AG04450 (cell line): ENCODE data around the gene DNM3. TPM values are rescaled to one million over a fixed set of nuclear protein-coding genes. Genes with fewer than 3 reads are reported as not detected.
A peak's percentile ranks its signal among the peaks of the same experiment; 100 is the strongest.

ENCODE experiments used
- CTCF ChIA-PET: fragments of 300-600, 350-600 bp; formaldehyde crosslinking; extraction: SDS; loops from one replicate; lab custom pipeline; 2022; ENCODE audit warnings: antibody characterized with exemption, inconsistent platforms; lab: Charles Lee
- POLR2A ChIA-PET: fragments of 350-600 bp; formaldehyde crosslinking; extraction: SDS; loops from one replicate; lab custom pipeline; 2021; ENCODE audit warnings: antibody characterized with exemption, inconsistent platforms; lab: Yijun Ruan, JAX
- DNase-seq: peaks from one replicate; pipeline ENCODE4 v3.0.0-alpha.2; 2011; ENCODE audit warnings: low read depth, low spot score
- H3K27ac ChIP-seq: one replicate; pipeline ENCODE4 v1.5.1; 2012; ENCODE audit warnings: low read depth, low read length, control low read depth
- H3K27me3 ChIP-seq: one replicate; pipeline ENCODE4 v1.6.0; 2012; ENCODE audit warnings: low read length; ENCODE audit not compliant: control insufficient read depth, insufficient read depth
- H3K4me3 ChIP-seq: 2 replicates; pipeline ENCODE4 v1.5.1; 2011; ENCODE audit warnings: mild to moderate bottlenecking, low read depth, low read length, control low read depth
- H3K9me3 ChIP-seq: 2 replicates; pipeline ENCODE4 v1.5.1; 2012; ENCODE audit warnings: low read length; ENCODE audit not compliant: control insufficient read depth, insufficient read depth
- CTCF ChIP-seq: IDR thresholded peaks from 2 replicates; pipeline ENCODE4 v1.5.1; 2011; ENCODE audit warnings: low read depth, low read length, control low read depth, inconsistent platforms
- polyA plus RNA-seq: library from polyadenylated mRNA; depleted of rRNA; stranded (reverse); fragments of >200 nt; gene quantifications from 2 replicates; pipeline ENCODE4 v1.2.3, GENCODE V29; 2011

The DNM3 gene
- polyA plus RNA-seq, 1 experiment = 0.37 TPM

GRCh38 chr1:172040466-172040865 is 199.2 kb downstream of the DNM3 start:
- Histone ChIP-seq H3K4me3 (no peak overlapping the region), H3K27ac (no peak overlapping the region), H3K9me3 (no peaks in the 10 kb centered on the region), H3K27me3 (no peaks in the 10 kb centered on the region)
- no peak for DNase-seq
- POLR2A ChIA-PET = interaction anchor here (0.6 to 0.7 kb wide), 2 partner anchors 69 to 359 kb away, joined by 3 read pairs; no protein-coding TSS in a partner anchor
- TF ChIP-seq CTCF = no peak
- CTCF ChIA-PET = interaction anchor here (1.6 to 3.0 kb wide), 2 partner anchors 38 to 359 kb away, joined by 11 to 15 read pairs; no protein-coding TSS in a partner anchor

GRCh38 chr1:172041102-172041501 is 199.8 kb downstream of the DNM3 start:
- POLR2A ChIA-PET = interaction anchor here (0.6 kb wide), 1 partner anchor 359 kb away, joined by 3 read pairs; no protein-coding TSS in a partner anchor
- Histone ChIP-seq H3K27ac (no peak overlapping the region), H3K27me3 (no peaks in the 10 kb centered on the region), H3K9me3 (no peaks in the 10 kb centered on the region), H3K4me3 (no peak overlapping the region)
- DNase-seq = no peak
- no peak; the same call in 1 of the 2 replicates for TF ChIP-seq CTCF
- CTCF ChIA-PET = interaction anchor here (1.1 to 3.0 kb wide), 3 partner anchors 38 to 359 kb away, joined by 3 to 15 read pairs (median 11); no protein-coding TSS in a partner anchor

- Histone ChIP-seq H3K4me3 (no peak overlapping the region), H3K27ac (no peak overlapping the region), H3K27me3 (no peaks in the 10 kb centered on the region), H3K9me3 (no peaks in the 10 kb centered on the region)
- CTCF ChIA-PET = interaction anchor here (1.1 to 3.0 kb wide), 2 partner anchors 39 to 356 kb away, joined by 3 to 15 read pairs; no protein-coding TSS in a partner anchor
- peak; percentile 56 for TF ChIP-seq CTCF
- DNase-seq = no peak
- POLR2A ChIA-PET = no interaction called here
Observed at GRCh38 chr1:172041742-172042141, 200.4 kb downstream of the DNM3 start.

- POLR2A ChIA-PET = no interaction called here
- no peak for DNase-seq
- Histone ChIP-seq H3K27me3 (no peaks in the 10 kb centered on the region), H3K9me3 (no peaks in the 10 kb centered on the region), H3K4me3 (no peak overlapping the region), H3K27ac (no peak overlapping the region)
- CTCF ChIA-PET = interaction anchor here (1.1 to 1.4 kb wide), 3 partner anchors 10 to 401 kb away, joined by 3 read pairs; no protein-coding TSS in a partner anchor
- TF ChIP-seq CTCF = no peak
Observed at GRCh38 chr1:172043900-172044299, 202.6 kb downstream of the DNM3 start.

- POLR2A ChIA-PET = no interaction called here
- DNase-seq = no peak
- Histone ChIP-seq H3K27me3 (no peaks in the 10 kb centered on the region), H3K4me3 (no peak overlapping the region), H3K27ac (no peak overlapping the region), H3K9me3 (no peaks in the 10 kb centered on the region)
- TF ChIP-seq CTCF = no peak
- CTCF ChIA-PET = no interaction called here
Observed at GRCh38 chr1:172051898-172052297, 210.6 kb downstream of the DNM3 start.
